ENCODE measurements around the gene CENPI. TPM values are rescaled to one million over a fixed set of nuclear protein-coding genes. Genes with fewer than 3 reads are reported as not detected.

CENPI gene
- total and polyA plus RNA-seq, 9 donors: 0.92 to 3.3 (median 2.1) TPM

GRCh38 chrX:101108284-101108683 lies 10.3 kb downstream of the CENPI start:
- H3K4me1 ChIP-seq (ENCODE audit: insufficient read depth): no peaks in the 10 kb centered on the region
- DNase-seq: no peak
- no peaks in the 10 kb centered on the region for H3K27me3 ChIP-seq
- WGBS, 3 donors: 85 to 90% (median 90%) methylated on average over 4 of the region's 4 CpGs
- no peak overlapping the region for H3K4me3 ChIP-seq
- no peak overlapping the region for H3K27ac ChIP-seq
- intact Hi-C loops (cut with DNase I): no loop called here
- no peaks in the 10 kb centered on the region for H3K9me3 ChIP-seq
- H3K36me3 ChIP-seq: no peaks in the 10 kb centered on the region
- TF ChIP-seq POLR2A (IDR thresholded peaks at IDR 0.05): no peak
- no peak for TF ChIP-seq EP300 (IDR thresholded peaks at IDR 0.05)
- TF ChIP-seq, protein P1, sequence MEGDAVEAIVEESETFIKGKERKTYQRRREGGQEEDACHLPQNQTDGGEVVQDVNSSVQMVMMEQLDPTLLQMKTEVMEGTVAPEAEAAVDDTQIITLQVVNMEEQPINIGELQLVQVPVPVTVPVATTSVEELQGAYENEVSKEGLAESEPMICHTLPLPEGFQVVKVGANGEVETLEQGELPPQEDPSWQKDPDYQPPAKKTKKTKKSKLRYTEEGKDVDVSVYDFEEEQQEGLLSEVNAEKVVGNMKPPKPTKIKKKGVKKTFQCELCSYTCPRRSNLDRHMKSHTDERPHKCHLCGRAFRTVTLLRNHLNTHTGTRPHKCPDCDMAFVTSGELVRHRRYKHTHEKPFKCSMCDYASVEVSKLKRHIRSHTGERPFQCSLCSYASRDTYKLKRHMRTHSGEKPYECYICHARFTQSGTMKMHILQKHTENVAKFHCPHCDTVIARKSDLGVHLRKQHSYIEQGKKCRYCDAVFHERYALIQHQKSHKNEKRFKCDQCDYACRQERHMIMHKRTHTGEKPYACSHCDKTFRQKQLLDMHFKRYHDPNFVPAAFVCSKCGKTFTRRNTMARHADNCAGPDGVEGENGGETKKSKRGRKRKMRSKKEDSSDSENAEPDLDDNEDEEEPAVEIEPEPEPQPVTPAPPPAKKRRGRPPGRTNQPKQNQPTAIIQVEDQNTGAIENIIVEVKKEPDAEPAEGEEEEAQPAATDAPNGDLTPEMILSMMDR (IDR thresholded peaks at IDR 0.05): no peak

GRCh38 chrX:101117701-101118100 lies 19.7 kb downstream of the CENPI start:
- intact Hi-C loops (cut with DNase I): no loop called here
- TF ChIP-seq POLR2A (IDR thresholded peaks at IDR 0.05) (no peak), EP300 (IDR thresholded peaks at IDR 0.05) (no peak)
- TF ChIP-seq, protein P1 (IDR thresholded peaks at IDR 0.05): no peak
- Histone ChIP-seq H3K4me3 (no peak overlapping the region), H3K9me3 (no peaks in the 10 kb centered on the region), H3K27me3 (no peaks in the 10 kb centered on the region), H3K4me1 (ENCODE audit: insufficient read depth) (no peaks in the 10 kb centered on the region), H3K27ac (no peak overlapping the region), H3K36me3 (no peaks in the 10 kb centered on the region)
- DNase-seq: no peak
- 16 to 23% (median 21%) methylated on average over 3 of the region's 3 CpGs for WGBS, 3 donors

- no peak for TF ChIP-seq EP300 (IDR thresholded peaks at IDR 0.05)
- TF ChIP-seq, protein P1 (IDR thresholded peaks at IDR 0.05): no peak
- TF ChIP-seq POLR2A (IDR thresholded peaks at IDR 0.05): no peak
- 57 to 61% (median 60%) methylated on average over 2 of the region's 2 CpGs for WGBS, 3 donors
- Histone ChIP-seq H3K27me3 (no peaks in the 10 kb centered on the region), H3K9me3 (no peaks in the 10 kb centered on the region), H3K4me1 (ENCODE audit: insufficient read depth) (no peaks in the 10 kb centered on the region), H3K36me3 (no peaks in the 10 kb centered on the region), H3K4me3 (no peak overlapping the region), H3K27ac (no peak overlapping the region)
- DNase-seq: no peak
- intact Hi-C loops (cut with DNase I): no loop called here
Measured at GRCh38 chrX:101136235-101136634, 38.2 kb downstream of the CENPI start.

Other genes with a start within 250 kb of the CENPI start
- gene NOX1, start 223.8 kb upstream of the CENPI start, total RNA-seq: not detected
- gene NOX1, start 223.8 kb upstream of the CENPI start, polyA plus RNA-seq: under 1 TPM; 0.06 to 0.28 TPM
- 1 to 10 TPM in 1 of 7 donors, under 1 TPM in 6; 0.20 to 2.5 (median 0.24) TPM for gene XKRX, start 169.3 kb upstream of the CENPI start, total RNA-seq
- gene XKRX, start 169.3 kb upstream of the CENPI start, polyA plus RNA-seq: under 1 TPM; 0.15 to 0.22 TPM
- not detected for gene ARL13A, start 128.5 kb upstream of the CENPI start, total RNA-seq
- not detected for gene ARL13A, start 128.5 kb upstream of the CENPI start, polyA plus RNA-seq
- 10 to 100 TPM in 6 of 7 donors, 1 to 10 TPM in 1; 9.9 to 18.1 (median 15.3) TPM for gene TRMT2B, start 46.1 kb upstream of the CENPI start, total RNA-seq
- gene TRMT2B, start 46.1 kb upstream of the CENPI start, polyA plus RNA-seq: 10 to 100 TPM in 1 of 2 donors, 1 to 10 TPM in 1; 8.8 to 12.9 TPM
- gene TMEM35A, start 19.3 kb upstream of the CENPI start, total RNA-seq: 1 to 10 TPM; 2.0 to 7.8 (median 3.5) TPM
- gene TMEM35A, start 19.3 kb upstream of the CENPI start, polyA plus RNA-seq: 10 to 100 TPM in 1 of 2 donors, 1 to 10 TPM in 1; 7.7 to 19.7 TPM
- gene DRP2, start 121.6 kb downstream of the CENPI start, total RNA-seq: 1 to 10 TPM in 2 of 7 donors, under 1 TPM in 5; 0.34 to 2.4 (median 0.60) TPM
- gene DRP2, start 121.6 kb downstream of the CENPI start, polyA plus RNA-seq: 1 to 10 TPM in 1 of 2 donors, under 1 TPM in 1; 0.93 to 1.5 TPM
- gene TAF7L, start 193.1 kb downstream of the CENPI start, total RNA-seq: under 1 TPM in 2 of 7 donors, not detected in 5; 0.10 to 0.36 TPM
- gene TAF7L, start 193.1 kb downstream of the CENPI start, polyA plus RNA-seq: under 1 TPM; 0.04 to 0.25 TPM

All from ovary (tissue), 9 donors.